Smooth muscle cell (in vitro differentiated cells): Measurements from ENCODE around the gene RUNDC1. TPM values are rescaled to one million over a fixed set of nuclear protein-coding genes. Genes with fewer than 3 reads are reported as not detected.

Experiments used
- DNase-seq: peaks from one replicate; lab custom pipeline; 2025; ENCODE audit not compliant: unreplicated experiment; lab: John Stamatoyannopoulos, UW
- H2AFZ ChIP-seq: fragments of 200-600 bp; sonication (generic); 2 replicates; pipeline ENCODE4 v1.6.0; 2016; ENCODE audit warnings: antibody characterized with exemption, low read depth, mild to moderate bottlenecking
- H3F3A ChIP-seq: fragments of 200-600 bp; sonication (generic); 2 replicates; pipeline ENCODE4 v1.6.0; 2017; ENCODE audit warnings: antibody characterized with exemption, low read depth
- H3K27ac ChIP-seq: fragments of 200-600 bp; sonication (generic); 2 replicates; pipeline ENCODE4 v1.5.1; 2016; ENCODE audit warnings: low read depth, mild to moderate bottlenecking
- H3K27me3 ChIP-seq: fragments of 200-600 bp; sonication (generic); 2 replicates; pipeline ENCODE4 v1.6.1; 2016; ENCODE audit warnings: low read depth, mild to moderate bottlenecking
- H3K36me3 ChIP-seq: fragments of 200-600 bp; sonication (generic); 2 replicates; pipeline ENCODE4 v1.5.1; 2016; ENCODE audit warnings: low read depth
- H3K4me1 ChIP-seq: fragments of 200-600 bp; sonication (generic); 2 replicates; pipeline ENCODE4 v1.5.1; 2016; ENCODE audit warnings: low read depth
- H3K4me2 ChIP-seq: fragments of 200-600 bp; sonication (generic); 2 replicates; pipeline ENCODE4 v1.6.0; 2016; ENCODE audit warnings: mild to moderate bottlenecking
- H3K4me3 ChIP-seq: fragments of 200-600 bp; sonication (generic); 2 replicates; pipeline ENCODE4 v1.5.1; 2016; ENCODE audit warnings: mild to moderate bottlenecking
- H3K79me2 ChIP-seq: fragments of 200-600 bp; sonication (generic); 2 replicates; pipeline ENCODE4 v1.6.0; 2016; ENCODE audit warnings: low read depth, mild to moderate bottlenecking
- H3K9ac ChIP-seq: fragments of 200-600 bp; sonication (generic); 2 replicates; pipeline ENCODE4 v1.6.0; 2016; ENCODE audit warnings: low read depth
- H3K9me3 ChIP-seq: fragments of 200-600 bp; sonication (generic); replicated peaks from 2 replicates; pipeline ENCODE4 v1.5.1; 2016; ENCODE audit warnings: low read depth
- H4K20me1 ChIP-seq: fragments of 200-600 bp; sonication (generic); 2 replicates; pipeline ENCODE4 v1.6.0; 2016; ENCODE audit warnings: low read depth
- WGBS: methylation state at CpG from one replicate; pipeline ENCODE4 v1.1.7; 2016; ENCODE audit warnings: low lambda C conversion rate; 5-methylcytosine and 5-hydroxymethylcytosine counted together
- polyA plus RNA-seq: library from polyadenylated mRNA; unstranded; fragments of >200 nt; fragmentation: Nextera tagmentation; extraction: Ambion mirVana; gene quantifications from 2 replicates; pipeline ENCODE4 v1.2.1, GENCODE V29; 2016
- total RNA-seq: library from RNA; depleted of rRNA; stranded (reverse); fragments of >200 nt; gene quantifications from 2 replicates; pipeline ENCODE4 v1.2.3, GENCODE V29; 2014
- TF ChIP-seq, protein P1 (sequence below): fragments of 200-600 bp; sonication (generic); IDR thresholded peaks from 2 replicates; pipeline ENCODE4 v1.5.1; 2017; ENCODE audit warnings: borderline replicate concordance, mild to moderate bottlenecking, antibody characterized with exemption; ENCODE audit not compliant: insufficient read depth, poor library complexity, severe bottlenecking

The RUNDC1 gene
- total RNA-seq = 8.2 and 9.3 TPM in 2 replicates
- polyA plus RNA-seq = 15.7 and 19.2 TPM in 2 replicates

DNA sequence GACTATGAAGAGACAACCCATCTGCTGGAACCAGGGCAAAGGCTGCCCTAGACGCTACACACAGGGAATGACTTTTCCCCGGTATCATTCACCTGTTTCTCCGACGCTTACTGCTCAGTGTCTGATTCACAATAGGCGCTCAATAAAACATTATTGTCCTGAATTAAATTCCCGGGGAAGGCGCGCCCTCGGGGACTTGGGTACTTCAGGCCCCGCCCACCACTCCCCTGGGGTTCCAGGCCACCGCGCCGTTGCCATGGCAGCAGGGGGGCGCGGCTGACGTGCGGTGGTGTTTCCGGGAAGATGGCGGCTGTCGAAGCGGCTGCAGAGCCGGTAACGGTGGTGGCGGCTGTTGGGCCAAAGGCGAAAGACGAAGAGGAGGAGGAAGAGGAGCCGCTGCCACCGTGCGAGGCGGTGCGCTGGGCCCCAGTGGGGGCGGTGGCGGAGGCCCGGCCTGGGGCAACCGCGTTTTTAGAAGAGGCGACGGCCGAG is at the start of gene RUNDC1:
RUNDC1 (plus strand) TSS at position 292 of the 492 bp plus-strand sequence; CDS start at position 304, 12 bp downstream.
- DNase-seq = peak; percentile 60
- Histone ChIP-seq H3K9ac (peak within 1 kb of the TSS; percentile 90), H3F3A (no peaks in the 10 kb centered on the region), H3K27ac (peak within 1 kb of the TSS; percentile 81), H3K4me1 (peaks cover 7% of the 10 kb centered on the region), H3K9me3 (no peaks in the 10 kb centered on the region), H3K4me3 (peak within 1 kb of the TSS; percentile 93), H4K20me1 (peaks cover 27% of the 10 kb centered on the region), H3K79me2 (peaks cover 37% of the 10 kb centered on the region), H3K27me3 (no peaks in the 10 kb centered on the region), H3K36me3 (no peaks in the 10 kb centered on the region), H2AFZ (peak within 1 kb of the TSS; percentile 79), H3K4me2 (peak within 1 kb of the TSS; percentile 99)
- TF ChIP-seq, protein P1, sequence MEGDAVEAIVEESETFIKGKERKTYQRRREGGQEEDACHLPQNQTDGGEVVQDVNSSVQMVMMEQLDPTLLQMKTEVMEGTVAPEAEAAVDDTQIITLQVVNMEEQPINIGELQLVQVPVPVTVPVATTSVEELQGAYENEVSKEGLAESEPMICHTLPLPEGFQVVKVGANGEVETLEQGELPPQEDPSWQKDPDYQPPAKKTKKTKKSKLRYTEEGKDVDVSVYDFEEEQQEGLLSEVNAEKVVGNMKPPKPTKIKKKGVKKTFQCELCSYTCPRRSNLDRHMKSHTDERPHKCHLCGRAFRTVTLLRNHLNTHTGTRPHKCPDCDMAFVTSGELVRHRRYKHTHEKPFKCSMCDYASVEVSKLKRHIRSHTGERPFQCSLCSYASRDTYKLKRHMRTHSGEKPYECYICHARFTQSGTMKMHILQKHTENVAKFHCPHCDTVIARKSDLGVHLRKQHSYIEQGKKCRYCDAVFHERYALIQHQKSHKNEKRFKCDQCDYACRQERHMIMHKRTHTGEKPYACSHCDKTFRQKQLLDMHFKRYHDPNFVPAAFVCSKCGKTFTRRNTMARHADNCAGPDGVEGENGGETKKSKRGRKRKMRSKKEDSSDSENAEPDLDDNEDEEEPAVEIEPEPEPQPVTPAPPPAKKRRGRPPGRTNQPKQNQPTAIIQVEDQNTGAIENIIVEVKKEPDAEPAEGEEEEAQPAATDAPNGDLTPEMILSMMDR = no peak
- WGBS = under 1% methylated on average over 25 of the region's 39 CpGs

GRCh38 chr17:42937712-42938596 is 42.4 kb upstream of the RUNDC1 start:
- WGBS = 46% methylated on average over 9 of the region's 9 CpGs
- no peaks in the 10 kb centered on the region for H4K20me1 ChIP-seq
- TF ChIP-seq, protein P1 = peak; percentile 79
- H3K27me3 ChIP-seq = no peaks in the 10 kb centered on the region
- H3K36me3 ChIP-seq = no peaks in the 10 kb centered on the region
- no peak overlapping the region for H3K4me2 ChIP-seq
- no peaks in the 10 kb centered on the region for H3K79me2 ChIP-seq
- no peaks in the 10 kb centered on the region for H3K9me3 ChIP-seq
- H3K4me1 ChIP-seq = no peaks in the 10 kb centered on the region
- H3K4me3 ChIP-seq = no peak overlapping the region
- H3F3A ChIP-seq = no peaks in the 10 kb centered on the region
- no peak overlapping the region for H3K9ac ChIP-seq
- H3K27ac ChIP-seq = no peak overlapping the region
- DNase-seq = no peak
- no peak overlapping the region for H2AFZ ChIP-seq

DNA sequence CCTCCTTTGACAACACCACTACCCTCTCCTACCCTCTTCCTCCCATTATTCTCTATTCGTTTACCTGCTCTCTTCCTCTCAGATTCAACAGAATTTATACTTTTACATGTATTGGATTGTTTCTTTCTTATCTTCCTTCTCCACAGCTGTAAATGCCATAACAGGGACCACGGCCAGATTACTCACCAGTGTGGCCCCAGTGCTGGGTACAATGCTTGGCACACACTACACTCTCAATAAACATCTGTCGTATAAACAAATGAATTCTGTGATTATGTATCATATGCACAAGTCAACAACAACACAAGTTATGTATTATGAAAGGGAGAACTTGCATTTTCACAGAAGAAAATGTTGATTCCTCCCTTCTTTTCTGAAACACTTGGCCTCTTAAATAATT is 36.2 kb upstream of the RUNDC1 start:
- H2AFZ ChIP-seq = no peak overlapping the region
- no peak overlapping the region for H3K4me2 ChIP-seq
- H3F3A ChIP-seq = no peaks in the 10 kb centered on the region
- H3K27ac ChIP-seq = no peak overlapping the region
- H3K4me3 ChIP-seq = no peak overlapping the region
- no peaks in the 10 kb centered on the region for H3K27me3 ChIP-seq
- no peaks in the 10 kb centered on the region for H3K9me3 ChIP-seq
- TF ChIP-seq, protein P1 = no peak
- H4K20me1 ChIP-seq = no peaks in the 10 kb centered on the region
- 55% methylated on average over 3 of the region's 3 CpGs for WGBS
- no peaks in the 10 kb centered on the region for H3K79me2 ChIP-seq
- H3K4me1 ChIP-seq = no peaks in the 10 kb centered on the region
- no peak overlapping the region for H3K9ac ChIP-seq
- no peak for DNase-seq
- H3K36me3 ChIP-seq = no peaks in the 10 kb centered on the region

GRCh38 chr17:42946812-42947211 is 33.6 kb upstream of the RUNDC1 start:
- DNase-seq = no peak
- Histone ChIP-seq H3K4me2 (no peak overlapping the region), H3K9me3 (no peaks in the 10 kb centered on the region), H3K27me3 (no peaks in the 10 kb centered on the region), H3K27ac (no peak overlapping the region), H3F3A (no peaks in the 10 kb centered on the region), H3K9ac (no peak overlapping the region), H3K4me1 (no peaks in the 10 kb centered on the region), H2AFZ (no peak overlapping the region), H3K4me3 (no peak overlapping the region), H3K79me2 (no peaks in the 10 kb centered on the region), H4K20me1 (no peaks in the 10 kb centered on the region), H3K36me3 (peaks cover 4% of the 10 kb centered on the region)
- TF ChIP-seq, protein P1 = no peak
- 100% methylated on average over 1 of the region's 1 CpG for WGBS
